ENCODE measurements around the gene STYXL2. TPM values are rescaled to one million over a fixed set of nuclear protein-coding genes. Genes with fewer than 3 reads are reported as not detected.

STYXL2 gene
- total RNA-seq, 4 donors from 2014 or later: 63.7 to 159 (median 89.1) TPM

DNA sequence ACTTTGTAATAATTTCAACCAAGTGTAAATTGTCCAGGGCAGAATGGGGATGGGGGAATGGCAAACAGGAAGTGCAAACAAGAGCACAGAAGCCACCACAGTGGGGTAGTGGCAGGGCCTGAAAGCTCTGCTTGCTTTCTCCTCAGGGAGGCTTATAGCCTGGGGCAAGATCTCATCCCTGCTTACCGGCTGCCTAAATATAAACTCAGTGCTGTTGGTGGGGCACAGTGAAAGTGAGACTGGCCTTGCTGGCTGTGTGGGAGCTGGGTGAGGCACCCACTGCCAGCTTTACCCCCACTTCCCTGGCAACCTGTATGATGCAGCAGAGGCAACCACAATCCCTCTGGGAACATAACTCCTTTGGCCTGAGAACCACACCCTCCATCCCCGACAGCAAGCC lies 15.2 kb downstream of the STYXL2 start:
- TF ChIP-seq, protein P1, sequence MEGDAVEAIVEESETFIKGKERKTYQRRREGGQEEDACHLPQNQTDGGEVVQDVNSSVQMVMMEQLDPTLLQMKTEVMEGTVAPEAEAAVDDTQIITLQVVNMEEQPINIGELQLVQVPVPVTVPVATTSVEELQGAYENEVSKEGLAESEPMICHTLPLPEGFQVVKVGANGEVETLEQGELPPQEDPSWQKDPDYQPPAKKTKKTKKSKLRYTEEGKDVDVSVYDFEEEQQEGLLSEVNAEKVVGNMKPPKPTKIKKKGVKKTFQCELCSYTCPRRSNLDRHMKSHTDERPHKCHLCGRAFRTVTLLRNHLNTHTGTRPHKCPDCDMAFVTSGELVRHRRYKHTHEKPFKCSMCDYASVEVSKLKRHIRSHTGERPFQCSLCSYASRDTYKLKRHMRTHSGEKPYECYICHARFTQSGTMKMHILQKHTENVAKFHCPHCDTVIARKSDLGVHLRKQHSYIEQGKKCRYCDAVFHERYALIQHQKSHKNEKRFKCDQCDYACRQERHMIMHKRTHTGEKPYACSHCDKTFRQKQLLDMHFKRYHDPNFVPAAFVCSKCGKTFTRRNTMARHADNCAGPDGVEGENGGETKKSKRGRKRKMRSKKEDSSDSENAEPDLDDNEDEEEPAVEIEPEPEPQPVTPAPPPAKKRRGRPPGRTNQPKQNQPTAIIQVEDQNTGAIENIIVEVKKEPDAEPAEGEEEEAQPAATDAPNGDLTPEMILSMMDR (IDR thresholded peaks at IDR 0.05 in 4 of 5, conservative IDR thresholded peaks at IDR 0.05 in 1 of 5): no peak
- no peak for TF ChIP-seq POLR2A (IDR thresholded peaks at IDR 0.05)
- in situ Hi-C loops (cut with MboI; ENCODE audit: low sequenced_read_pairs in 4 of 4) (no loop called here), intact Hi-C loops (cut with DNase I; ENCODE audit: low total_unique reads) (loop anchor here (10.0 kb wide), 2 partner anchors 446 to 826 kb away; partner anchors contain the start of genes CREG1, DCAF6 and MPC2)
- DNase-seq (peak in 1 of 2 donors; percentile 46), ATAC-seq (peak in 1 of 2 donors; percentile 38)
- no peaks in the 10 kb centered on the region for H3K9me3 ChIP-seq
- H3K4me1 ChIP-seq: peaks cover 51 to 53% of the 10 kb centered on the region in 2 donors
- H3K36me3 ChIP-seq: peaks cover 0 to 7% of the 10 kb centered on the region in 2 donors
- peak overlapping the region; percentile 85 to 94 (median 89) for H3K27ac ChIP-seq
- H3K4me3 ChIP-seq: no peak overlapping the region
- H3K27me3 ChIP-seq: no peaks in the 10 kb centered on the region

- H3K4me3 ChIP-seq: no peak overlapping the region
- no peaks in the 10 kb centered on the region for H3K9me3 ChIP-seq
- TF ChIP-seq POLR2A (IDR thresholded peaks at IDR 0.05): no peak
- TF ChIP-seq, protein P1 (IDR thresholded peaks at IDR 0.05 in 4 of 5, conservative IDR thresholded peaks at IDR 0.05 in 1 of 5): no peak
- DNase-seq (no peak), ATAC-seq (no peak)
- H3K27me3 ChIP-seq: no peaks in the 10 kb centered on the region
- intact Hi-C loops (cut with DNase I; ENCODE audit: low total_unique reads) (no loop called here), in situ Hi-C loops (cut with MboI; ENCODE audit: low sequenced_read_pairs in 4 of 4) (no loop called here)
- H3K36me3 ChIP-seq: peaks cover 0 to 7% of the 10 kb centered on the region in 2 donors
- H3K4me1 ChIP-seq: peaks cover 40 to 41% of the 10 kb centered on the region in 2 donors
- peak overlapping the region; percentile 34 to 94 (median 89) for H3K27ac ChIP-seq
These were observed 16.7 kb downstream of the STYXL2 start for GRCh38 chr1:167110586-167110985.

DNA sequence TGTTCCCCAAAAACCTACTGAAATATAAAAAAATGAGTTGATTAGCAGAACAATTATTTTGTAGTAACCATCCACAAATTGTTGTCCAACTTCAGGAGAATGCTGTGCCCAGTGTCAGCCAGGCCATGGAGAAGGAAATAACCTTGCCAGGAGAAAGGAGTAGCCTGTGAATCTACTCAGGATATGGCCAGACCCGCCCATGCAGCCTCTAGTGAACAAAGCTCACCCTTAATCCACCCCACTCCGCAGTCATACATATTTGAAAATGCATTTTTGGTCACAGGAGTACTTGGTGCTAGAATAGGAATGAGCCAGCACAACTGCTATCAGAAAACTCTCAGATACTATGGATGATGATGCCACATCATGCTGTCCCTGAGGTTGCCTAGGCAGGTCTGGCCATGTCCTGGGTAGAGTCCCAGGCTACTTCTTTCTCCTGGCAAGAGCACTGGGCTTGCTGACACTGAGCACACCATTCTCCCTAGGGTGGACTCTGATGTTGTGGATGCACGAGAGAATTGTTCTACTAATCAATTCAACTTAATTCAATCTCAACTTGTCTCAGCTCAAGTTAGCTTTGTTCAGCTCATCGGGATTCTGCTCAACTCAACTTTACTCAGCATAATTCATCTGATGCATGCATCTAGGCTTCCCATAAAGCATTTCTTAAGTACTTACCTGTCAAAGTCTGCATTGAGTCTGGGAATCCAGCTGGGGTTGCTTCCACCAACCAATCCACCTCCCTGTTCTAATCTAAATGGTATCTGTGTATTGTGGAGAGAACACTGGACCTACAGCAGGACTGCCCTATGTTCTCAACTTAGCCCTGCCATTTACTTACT lies 18.2 kb downstream of the STYXL2 start:
- no peak for DNase-seq
- intact Hi-C loops (cut with DNase I; ENCODE audit: low total_unique reads): no loop called here
- Histone ChIP-seq H3K27me3 (no peaks in the 10 kb centered on the region), H3K4me1 (peaks cover 30 to 41% of the 10 kb centered on the region in 2 donors), H3K4me3 (no peak overlapping the region), H3K27ac (peak overlapping the region; percentile 10 to 56 (median 30)), H3K9me3 (no peaks in the 10 kb centered on the region), H3K36me3 (peaks cover 0 to 11% of the 10 kb centered on the region in 2 donors)
- no peak for TF ChIP-seq POLR2A (IDR thresholded peaks at IDR 0.05)
- TF ChIP-seq, protein P1 (IDR thresholded peaks at IDR 0.05 in 4 of 5, conservative IDR thresholded peaks at IDR 0.05 in 1 of 5): no peak
- no peak for ATAC-seq
- in situ Hi-C loops (cut with MboI; ENCODE audit: low sequenced_read_pairs in 4 of 4): no loop called here

GRCh38 chr1:167114725-167115124 lies 20.9 kb downstream of the STYXL2 start:
- H3K27me3 ChIP-seq: no peaks in the 10 kb centered on the region
- TF ChIP-seq, protein P1 (IDR thresholded peaks at IDR 0.05 in 4 of 5, conservative IDR thresholded peaks at IDR 0.05 in 1 of 5): no peak
- TF ChIP-seq POLR2A (IDR thresholded peaks at IDR 0.05): no peak
- no peak for ATAC-seq
- DNase-seq: no peak
- H3K9me3 ChIP-seq: no peaks in the 10 kb centered on the region
- intact Hi-C loops (cut with DNase I; ENCODE audit: low total_unique reads): loop anchor here (5.0 kb wide), 1 partner anchor 32 kb away; no protein-coding TSS in a partner anchor
- no peak overlapping the region for H3K4me3 ChIP-seq
- peaks cover 0 to 37% of the 10 kb centered on the region in 2 donors for H3K36me3 ChIP-seq
- H3K4me1 ChIP-seq: peaks cover 11 to 32% of the 10 kb centered on the region in 2 donors
- in situ Hi-C loops (cut with MboI; ENCODE audit: low sequenced_read_pairs in 4 of 4): no loop called here
- H3K27ac ChIP-seq: peak overlapping the region in 3 of 4 donors; percentile 58 to 83 (median 78)
